Measurements from ENCODE around the gene APOO.

The APOO gene

GRCh38 chrX:23826216-23826615 is 81.5 kb downstream of the APOO start:
- Histone ChIP-seq H3K4me2 (ENCODE audit: low read length) (no peak overlapping the region), H3K4me3 (ENCODE audit: low read depth, low read length, poor library complexity, severe bottlenecking) (no peak overlapping the region), H3K36me3 (ENCODE audit: insufficient read depth, low read length) (no peaks in the 10 kb centered on the region), H3K9me3 (ENCODE audit: low read length) (no peaks in the 10 kb centered on the region), H2AFZ (ENCODE audit: low read length) (no peak overlapping the region), H4K20me1 (ENCODE audit: insufficient read depth, low read length) (no peaks in the 10 kb centered on the region), H3K27me3 (ENCODE audit: insufficient read depth, low read length) (no peaks in the 10 kb centered on the region), H3K4me1 (ENCODE audit: insufficient read depth, low read length, severe bottlenecking) (no peaks in the 10 kb centered on the region), H3K79me2 (ENCODE audit: insufficient read depth, low read length) (no peaks in the 10 kb centered on the region), H3K9me2 (ENCODE audit: low read depth, low read length) (no peaks in the 10 kb centered on the region), H3K27ac (ENCODE audit: low read depth, low read length, poor library complexity, severe bottlenecking) (no peak overlapping the region), H3K9ac (ENCODE audit: low read length) (no peak overlapping the region), H3F3A (ENCODE audit: insufficient read depth, low read length) (no peaks in the 10 kb centered on the region)
- TF ChIP-seq EZH2 (IDR thresholded peaks at IDR 0.05; ENCODE audit: borderline replicate concordance, low read length) (no peak), CTCF (IDR thresholded peaks at IDR 0.05; ENCODE audit: low read length) (no peak)

GRCh38 chrX:23825675-23826074 is 82.1 kb downstream of the APOO start:
- Histone ChIP-seq H3K9me3 (ENCODE audit: low read length) (no peaks in the 10 kb centered on the region), H3K79me2 (ENCODE audit: insufficient read depth, low read length) (no peaks in the 10 kb centered on the region), H3K4me3 (ENCODE audit: low read depth, low read length, poor library complexity, severe bottlenecking) (no peak overlapping the region), H3K9me2 (ENCODE audit: low read depth, low read length) (no peaks in the 10 kb centered on the region), H3K4me1 (ENCODE audit: insufficient read depth, low read length, severe bottlenecking) (peaks cover 2% of the 10 kb centered on the region), H3K36me3 (ENCODE audit: insufficient read depth, low read length) (no peaks in the 10 kb centered on the region), H3K4me2 (ENCODE audit: low read length) (no peak overlapping the region), H2AFZ (ENCODE audit: low read length) (no peak overlapping the region), H3K27ac (ENCODE audit: low read depth, low read length, poor library complexity, severe bottlenecking) (no peak overlapping the region), H3F3A (ENCODE audit: insufficient read depth, low read length) (no peaks in the 10 kb centered on the region), H3K9ac (ENCODE audit: low read length) (no peak overlapping the region), H4K20me1 (ENCODE audit: insufficient read depth, low read length) (no peaks in the 10 kb centered on the region), H3K27me3 (ENCODE audit: insufficient read depth, low read length) (no peaks in the 10 kb centered on the region)
- no peak for TF ChIP-seq EZH2 (IDR thresholded peaks at IDR 0.05; ENCODE audit: borderline replicate concordance, low read length)
- TF ChIP-seq CTCF (IDR thresholded peaks at IDR 0.05; ENCODE audit: low read length) = no peak

- no peak for TF ChIP-seq EZH2 (IDR thresholded peaks at IDR 0.05; ENCODE audit: borderline replicate concordance, low read length)
- no peak for TF ChIP-seq CTCF (IDR thresholded peaks at IDR 0.05; ENCODE audit: low read length)
- H3K9me3 ChIP-seq (ENCODE audit: low read length) = no peaks in the 10 kb centered on the region
- no peaks in the 10 kb centered on the region for H3K79me2 ChIP-seq (ENCODE audit: insufficient read depth, low read length)
- no peaks in the 10 kb centered on the region for H3K36me3 ChIP-seq (ENCODE audit: insufficient read depth, low read length)
- no peak overlapping the region for H2AFZ ChIP-seq (ENCODE audit: low read length)
- H3K4me2 ChIP-seq (ENCODE audit: low read length) = no peak overlapping the region
- no peak overlapping the region for H3K27ac ChIP-seq (ENCODE audit: low read depth, low read length, poor library complexity, severe bottlenecking)
- no peaks in the 10 kb centered on the region for H3K9me2 ChIP-seq (ENCODE audit: low read depth, low read length)
- no peaks in the 10 kb centered on the region for H3K27me3 ChIP-seq (ENCODE audit: insufficient read depth, low read length)
- no peak overlapping the region for H3K4me3 ChIP-seq (ENCODE audit: low read depth, low read length, poor library complexity, severe bottlenecking)
- no peak overlapping the region for H3K9ac ChIP-seq (ENCODE audit: low read length)
- H4K20me1 ChIP-seq (ENCODE audit: insufficient read depth, low read length) = no peaks in the 10 kb centered on the region
- H3F3A ChIP-seq (ENCODE audit: insufficient read depth, low read length) = no peaks in the 10 kb centered on the region
- peaks cover 11% of the 10 kb centered on the region for H3K4me1 ChIP-seq (ENCODE audit: insufficient read depth, low read length, severe bottlenecking)
These were observed 84.9 kb downstream of the APOO start for GRCh38 chrX:23822841-23823240.

All from OCI-LY1 (cell line).